Mesenchymal stem cell (in vitro differentiated cells and primary cell): ENCODE measurements around the gene GOLGA1. TPM values are rescaled to one million over a fixed set of nuclear protein-coding genes. Genes with fewer than 3 reads are reported as not detected.

Experiments used
- DNase-seq: peaks from one replicate; pipeline ENCODE4 v3.0.0-alpha.2; 2013
- H2AFZ ChIP-seq: one replicate; pipeline ENCODE4 v1.6.1; 2013; ENCODE audit warnings: low read depth, mild to moderate bottlenecking, control low read depth, inconsistent platforms, low read length, moderate library complexity
- H2AK5ac ChIP-seq: 2 replicates; pipeline ENCODE4 v1.6.1; 2013; ENCODE audit warnings: low read length, moderate library complexity, mild to moderate bottlenecking, inconsistent platforms; ENCODE audit not compliant: severe bottlenecking
- H2BK120ac ChIP-seq: one replicate; pipeline ENCODE4 v1.6.1; 2013; ENCODE audit warnings: low read depth, mild to moderate bottlenecking, inconsistent platforms, low read length, moderate library complexity
- H2BK12ac ChIP-seq, 2 experiments: one replicate each; pipeline ENCODE4 v1.6.1; 2013; ENCODE audit warnings: inconsistent platforms in 2 of 2, low read length in 2 of 2, mild to moderate bottlenecking in 2 of 2, moderate library complexity in 2 of 2, control low read depth in 1 of 2
- H2BK15ac ChIP-seq: one replicate; pipeline ENCODE4 v1.6.1; 2013; ENCODE audit warnings: mild to moderate bottlenecking, low read depth, inconsistent platforms; ENCODE audit not compliant: poor library complexity, severe bottlenecking
- H2BK5ac ChIP-seq: 2 replicates; pipeline ENCODE4 v1.6.1; 2013; ENCODE audit warnings: low read depth, mild to moderate bottlenecking, low read length, control low read depth, inconsistent platforms; ENCODE audit not compliant: poor library complexity, severe bottlenecking
- H3K14ac ChIP-seq, 2 experiments: one replicate each; pipeline ENCODE4 v1.6.1; 2013; ENCODE audit warnings: inconsistent platforms in 2 of 2, low read length in 2 of 2, control low read depth in 1 of 2, mild to moderate bottlenecking in 1 of 2, moderate library complexity in 1 of 2
- H3K18ac ChIP-seq, 2 experiments: one replicate each; pipeline ENCODE4 v1.6.1; 2013; ENCODE audit warnings: inconsistent platforms in 2 of 2, low read length in 2 of 2, control low read depth in 1 of 2, low read depth in 1 of 2, mild to moderate bottlenecking in 1 of 2
- H3K23ac ChIP-seq, 2 experiments: one replicate each; pipeline ENCODE4 v1.6.1; 2013; ENCODE audit warnings: inconsistent platforms in 2 of 2, low read length in 2 of 2, mild to moderate bottlenecking in 2 of 2, moderate library complexity in 2 of 2, control low read depth in 1 of 2
- H3K27ac ChIP-seq: 2 replicates; pipeline ENCODE4 v1.5.1; 2013; ENCODE audit warnings: mild to moderate bottlenecking, moderate library complexity, low read length, control low read depth, inconsistent platforms; ENCODE audit not compliant: poor library complexity, severe bottlenecking
- H3K27me3 ChIP-seq, 2 experiments: 2 replicates each; pipeline versions ENCODE4 v1.6.1 to v1.7.0; 2013; ENCODE audit warnings: low read length in 2 of 2, mild to moderate bottlenecking in 2 of 2, moderate library complexity in 2 of 2, control low read depth in 1 of 2, inconsistent platforms in 1 of 2; ENCODE audit not compliant: control insufficient read depth in 1 of 2, insufficient read depth in 1 of 2
- H3K36me3 ChIP-seq, 2 experiments: 2 replicates each; pipeline versions ENCODE4 v1.6.1 to v1.7.0; 2013; ENCODE audit warnings: low read length in 2 of 2, control low read depth in 1 of 2, inconsistent platforms in 1 of 2, low read depth in 1 of 2, mild to moderate bottlenecking in 1 of 2; ENCODE audit not compliant: insufficient read depth in 2 of 2, control insufficient read depth in 1 of 2
- H3K4ac ChIP-seq, 2 experiments: one replicate each; pipeline ENCODE4 v1.6.1; 2013; ENCODE audit warnings: inconsistent platforms in 2 of 2, low read length in 2 of 2, mild to moderate bottlenecking in 2 of 2, moderate library complexity in 2 of 2, control low read depth in 1 of 2, low read depth in 1 of 2
- H3K4me1 ChIP-seq: 2 replicates; pipeline ENCODE4 v1.6.1; 2013; ENCODE audit warnings: low read depth, low read length, control low read depth; ENCODE audit not compliant: control insufficient read depth, insufficient read depth
- H3K4me2 ChIP-seq: 2 replicates; pipeline ENCODE4 v1.6.1; 2013; ENCODE audit warnings: low read length, mild to moderate bottlenecking, inconsistent platforms; ENCODE audit not compliant: poor library complexity, severe bottlenecking
- H3K4me3 ChIP-seq, 2 experiments: 2 replicates each; pipeline versions ENCODE4 v1.5.1 to v1.7.0; 2013; ENCODE audit warnings: low read length in 2 of 2, mild to moderate bottlenecking in 2 of 2, control low read depth in 1 of 2, low read depth in 1 of 2; ENCODE audit not compliant: insufficient read depth in 1 of 2
- H3K79me1 ChIP-seq: replicated peaks from 2 replicates; pipeline ENCODE4 v1.6.1; 2013; ENCODE audit warnings: mild to moderate bottlenecking, control low read depth, low read length, inconsistent platforms; ENCODE audit not compliant: poor library complexity, severe bottlenecking
- H3K9ac ChIP-seq: 2 replicates; pipeline ENCODE4 v1.7.0; 2013; ENCODE audit warnings: mild to moderate bottlenecking, low read length, moderate library complexity
- H3K9me3 ChIP-seq: 2 replicates; pipeline ENCODE4 v1.7.0; 2013; ENCODE audit warnings: mild to moderate bottlenecking, low read length; ENCODE audit not compliant: control insufficient read depth
- H4K8ac ChIP-seq: one replicate; pipeline ENCODE4 v1.6.1; 2013; ENCODE audit warnings: inconsistent platforms, mild to moderate bottlenecking, low read length, moderate library complexity
- H4K91ac ChIP-seq: one replicate; pipeline ENCODE4 v1.6.1; 2013; ENCODE audit warnings: mild to moderate bottlenecking, low read length, inconsistent platforms
- WGBS: methylation state at CpG from one replicate; pipeline ENCODE4 v1.1.7; 2013; ENCODE audit warnings: mixed read lengths; 5-methylcytosine and 5-hydroxymethylcytosine counted together
- polyA plus RNA-seq, 2 experiments: library from polyadenylated mRNA; stranded (reverse); fragments of 200-250 nt; gene quantifications; one replicate each; pipeline ENCODE4 v1.2.3, GENCODE V29; 2013

Gene GOLGA1, protein sequence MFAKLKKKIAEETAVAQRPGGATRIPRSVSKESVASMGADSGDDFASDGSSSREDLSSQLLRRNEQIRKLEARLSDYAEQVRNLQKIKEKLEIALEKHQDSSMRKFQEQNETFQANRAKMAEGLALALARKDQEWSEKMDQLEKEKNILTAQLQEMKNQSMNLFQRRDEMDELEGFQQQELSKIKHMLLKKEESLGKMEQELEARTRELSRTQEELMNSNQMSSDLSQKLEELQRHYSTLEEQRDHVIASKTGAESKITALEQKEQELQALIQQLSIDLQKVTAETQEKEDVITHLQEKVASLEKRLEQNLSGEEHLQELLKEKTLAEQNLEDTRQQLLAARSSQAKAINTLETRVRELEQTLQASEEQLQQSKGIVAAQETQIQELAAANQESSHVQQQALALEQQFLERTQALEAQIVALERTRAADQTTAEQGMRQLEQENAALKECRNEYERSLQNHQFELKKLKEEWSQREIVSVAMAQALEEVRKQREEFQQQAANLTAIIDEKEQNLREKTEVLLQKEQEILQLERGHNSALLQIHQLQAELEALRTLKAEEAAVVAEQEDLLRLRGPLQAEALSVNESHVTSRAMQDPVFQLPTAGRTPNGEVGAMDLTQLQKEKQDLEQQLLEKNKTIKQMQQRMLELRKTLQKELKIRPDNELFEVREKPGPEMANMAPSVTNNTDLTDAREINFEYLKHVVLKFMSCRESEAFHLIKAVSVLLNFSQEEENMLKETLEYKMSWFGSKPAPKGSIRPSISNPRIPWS
- polyA plus RNA-seq (2013, experiment 1 of 2), result 8.6 TPM
- 8.0 TPM for polyA plus RNA-seq (2013, experiment 2 of 2)

- Histone ChIP-seq H3K4me2 (peak within 1 kb of the TSS; percentile 95), H3K14ac (peak within 1 kb of the TSS in 1 of 2 experiments; percentile 97), H3K9me3 (no peaks in the 10 kb centered on the region), H3K4me3 (peak within 1 kb of the TSS; percentile 64 to 96), H2BK5ac (peak within 1 kb of the TSS; percentile 97), H3K9ac (peak within 1 kb of the TSS; percentile 99), H3K23ac (peak within 1 kb of the TSS in 1 of 2 experiments; percentile 96), H2AK5ac (peak within 1 kb of the TSS; percentile 69), H3K4ac (peak within 1 kb of the TSS; percentile 75 to 99), H4K91ac (peak within 1 kb of the TSS; percentile 83), H3K27ac (peak within 1 kb of the TSS; percentile 98), H2BK120ac (peak within 1 kb of the TSS; percentile 64), H3K27me3 (no peaks in the 10 kb centered on the region), H4K8ac (peak within 1 kb of the TSS; percentile 98), H2BK12ac (no peak within 1 kb of the TSS), H2BK15ac (peak within 1 kb of the TSS; percentile 98), H3K4me1 (peaks cover 5% of the 10 kb centered on the region), H2AFZ (peak within 1 kb of the TSS; percentile 92), H3K36me3 (peaks cover 0 to 22% of the 10 kb centered on the region in 2 experiments), H3K18ac (peak within 1 kb of the TSS; percentile 40 to 90), H3K79me1 (peaks cover 4% of the 10 kb centered on the region)
- under 1% methylated on average over 59 of the region's 70 CpGs for WGBS
- peak; percentile 96 for DNase-seq
Observed at GRCh38 chr9:124940894-124941678, at the start of gene GOLGA1. GOLGA1 (minus strand) TSS chr9:124941083; CDS start chr9:124938711, 2,372 bp downstream.

DNA sequence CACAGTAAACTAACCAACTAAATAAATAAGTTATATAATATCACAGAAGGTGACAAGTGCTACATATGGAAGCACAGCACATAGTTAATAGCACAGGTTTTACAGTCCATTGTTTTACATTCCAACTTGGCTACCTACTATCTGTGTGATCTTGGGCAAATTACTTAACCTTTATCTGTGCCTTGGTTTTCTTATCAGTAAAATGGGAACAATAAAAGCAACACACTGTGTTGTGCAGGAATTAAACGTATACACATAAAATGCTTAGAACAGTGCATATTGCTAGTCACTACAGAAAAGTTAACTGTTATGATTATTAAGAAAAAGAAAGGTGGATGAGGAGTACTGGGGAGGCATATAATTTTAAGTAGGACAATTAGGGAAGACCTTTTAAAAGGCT, 42.8 kb upstream of the GOLGA1 start:
- Histone ChIP-seq H3K79me1 (no peaks in the 10 kb centered on the region), H2BK15ac (no peak overlapping the region), H2AFZ (no peak overlapping the region), H3K14ac (no peak overlapping the region), H3K4me3 (no peak overlapping the region), H3K18ac (no peak overlapping the region), H3K23ac (no peak overlapping the region), H2BK5ac (no peak overlapping the region), H3K36me3 (peaks cover 0 to 9% of the 10 kb centered on the region in 2 experiments), H2BK120ac (no peak overlapping the region), H3K4ac (no peak overlapping the region), H3K4me2 (no peak overlapping the region), H3K27ac (no peak overlapping the region), H2AK5ac (no peak overlapping the region), H3K27me3 (no peaks in the 10 kb centered on the region), H4K8ac (no peak overlapping the region), H3K9ac (no peak overlapping the region), H4K91ac (no peak overlapping the region), H3K9me3 (no peaks in the 10 kb centered on the region), H2BK12ac (no peak overlapping the region), H3K4me1 (no peaks in the 10 kb centered on the region)
- DNase-seq, result no peak
- WGBS, result 100% methylated on average over 1 of the region's 1 CpG

GRCh38 chr9:124980431-124980830, 39.5 kb upstream of the GOLGA1 start:
- WGBS, result 97% methylated on average over 4 of the region's 4 CpGs
- H2BK5ac ChIP-seq, result no peak overlapping the region
- H2BK120ac ChIP-seq, result no peak overlapping the region
- H3K9ac ChIP-seq, result no peak overlapping the region
- H2BK12ac ChIP-seq, result no peak overlapping the region
- H2BK15ac ChIP-seq, result no peak overlapping the region
- no peak overlapping the region for H3K27ac ChIP-seq
- no peak overlapping the region for H3K23ac ChIP-seq
- no peaks in the 10 kb centered on the region for H3K9me3 ChIP-seq
- DNase-seq, result no peak
- no peak overlapping the region for H3K14ac ChIP-seq
- no peaks in the 10 kb centered on the region for H3K4me1 ChIP-seq
- H3K79me1 ChIP-seq, result no peaks in the 10 kb centered on the region
- H4K91ac ChIP-seq, result no peak overlapping the region
- peaks cover 0 to 9% of the 10 kb centered on the region in 2 experiments for H3K36me3 ChIP-seq
- no peak overlapping the region for H2AFZ ChIP-seq
- no peak overlapping the region for H3K4ac ChIP-seq
- no peaks in the 10 kb centered on the region for H3K27me3 ChIP-seq
- no peak overlapping the region for H2AK5ac ChIP-seq
- no peak overlapping the region for H3K4me3 ChIP-seq
- H3K4me2 ChIP-seq, result no peak overlapping the region
- no peak overlapping the region for H3K18ac ChIP-seq
- H4K8ac ChIP-seq, result no peak overlapping the region
